Stimulated activated CD4-positive, alpha-beta T cell treated with anti-CD3 and anti-CD28 coated beads, Interleukin-4, amount 100 ng/mL, for 1 hour (primary cell): ENCODE results near the gene SPP1.
A peak's percentile ranks its signal among the peaks of the same experiment; 100 is the strongest.

ENCODE experiments used
- DNase-seq: peaks from one replicate; pipeline ENCODE4 v3.0.0-alpha.2; 2020

The SPP1 gene

DNA sequence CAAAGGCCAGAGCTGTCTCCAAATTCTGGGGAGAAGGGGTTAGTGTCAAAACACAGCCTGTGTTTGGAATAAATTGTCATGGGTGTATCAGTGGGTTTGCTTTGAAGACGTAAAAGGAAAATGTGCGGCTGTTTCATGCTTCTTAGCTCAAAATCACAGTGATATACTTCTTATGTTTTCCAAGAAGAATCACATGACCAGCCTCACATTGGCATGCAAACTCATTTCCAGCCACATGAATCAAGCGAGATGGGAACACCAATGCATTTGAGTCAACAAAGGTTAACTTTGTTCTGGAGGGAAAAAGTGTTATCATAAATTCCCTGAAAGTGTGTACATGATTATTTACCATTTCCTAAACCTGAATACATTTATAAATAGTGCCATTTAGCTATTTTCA, 19.0 kb upstream of the SPP1 start:
- no peak for DNase-seq

DNA sequence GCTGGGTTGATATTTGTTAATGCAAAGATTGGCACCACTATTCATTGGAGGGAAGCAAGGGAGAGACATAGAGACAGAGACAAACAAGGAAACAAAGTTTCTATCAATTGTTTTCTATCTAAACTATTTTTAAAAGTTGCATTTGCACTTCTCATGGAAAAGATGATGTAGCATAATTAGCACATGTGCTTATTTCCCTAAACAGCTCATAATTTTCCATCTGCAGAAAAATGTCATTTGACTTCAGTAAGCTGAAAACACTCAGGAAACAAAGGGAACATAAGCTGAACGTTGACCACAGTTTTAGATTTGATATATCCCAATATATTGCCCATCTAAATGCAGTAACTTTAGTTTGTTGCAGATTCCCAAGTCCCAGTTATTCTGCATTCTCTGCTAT, 18.5 kb upstream of the SPP1 start:
- DNase-seq, result no peak

DNA sequence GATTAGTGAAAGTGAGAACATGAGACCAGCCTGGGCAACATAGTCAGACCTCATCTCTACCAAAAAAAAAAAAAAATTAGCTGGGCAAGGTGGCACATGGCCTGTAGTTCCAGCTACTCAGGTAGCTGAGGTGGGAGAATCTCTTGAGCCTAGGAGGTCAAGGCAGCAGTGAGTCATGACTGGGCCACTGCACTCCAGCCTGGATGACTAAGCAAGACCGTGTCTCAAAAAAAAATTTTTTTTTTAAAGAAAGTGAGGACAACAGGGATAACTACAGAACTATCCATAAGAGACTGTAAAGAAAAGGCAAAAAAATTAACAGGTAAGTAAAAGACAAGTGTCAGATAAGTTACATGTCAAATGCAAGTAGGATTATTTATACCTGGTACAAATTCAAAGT, 13.5 kb upstream of the SPP1 start:
- DNase-seq, result no peak

DNA sequence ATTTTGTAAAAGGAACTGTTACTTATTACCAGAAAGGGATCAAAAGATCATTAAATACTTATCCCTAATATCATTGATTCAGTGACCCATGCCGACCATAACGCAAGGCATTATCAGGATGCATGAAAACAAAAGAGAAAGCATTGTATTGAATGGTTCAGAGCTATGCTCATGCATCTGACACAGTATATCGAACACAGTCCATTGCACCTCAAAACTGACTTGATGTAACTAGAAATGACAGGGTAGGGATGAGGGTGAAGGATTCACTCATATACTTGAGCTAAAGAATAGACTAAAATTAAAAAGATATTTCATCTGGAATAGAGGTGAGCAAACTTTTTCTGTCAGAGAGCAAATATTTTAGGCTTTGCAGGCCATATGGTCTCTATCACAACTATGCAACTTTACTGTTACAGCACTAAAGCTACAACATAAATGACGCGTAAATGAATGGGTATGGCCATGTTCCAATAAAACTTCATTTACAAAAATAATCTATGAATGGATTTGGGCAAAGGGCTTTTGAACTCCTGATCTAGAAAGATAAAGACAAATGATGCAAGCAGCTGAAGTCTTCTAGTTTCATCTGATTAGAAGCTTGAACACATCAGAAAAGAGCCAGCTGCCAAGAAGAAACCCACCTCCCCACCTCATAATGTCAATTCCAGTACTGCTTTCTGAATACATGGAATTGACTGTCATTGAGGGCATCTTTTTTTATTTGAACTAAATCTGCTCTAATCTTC, 12.9 kb upstream of the SPP1 start:
- DNase-seq, result no peak

DNA sequence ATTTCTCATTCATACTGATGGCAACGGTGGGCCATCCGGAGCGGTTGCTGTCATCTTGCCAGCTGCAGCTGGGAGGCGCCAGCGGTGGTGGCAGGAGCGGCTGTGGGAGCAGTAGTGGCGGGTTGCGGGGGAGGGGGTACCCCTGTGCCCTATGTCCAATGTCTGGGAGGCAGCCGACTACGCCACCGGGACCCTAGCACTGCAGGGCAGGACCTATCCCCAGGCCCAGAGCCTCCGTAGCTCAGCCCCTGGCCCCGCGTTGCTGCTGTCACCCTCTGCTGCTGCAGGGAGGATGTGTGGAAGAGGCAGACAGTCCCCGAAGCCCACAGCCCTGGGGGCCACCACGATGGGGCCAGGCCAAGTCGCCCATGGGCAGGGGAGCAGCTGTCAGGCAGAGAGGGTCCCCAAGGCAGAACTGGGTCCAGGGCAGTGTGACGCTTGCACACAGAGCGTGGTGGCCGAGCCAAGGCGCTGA, 10.0 kb upstream of the SPP1 start:
- DNase-seq, result no peak

DNA sequence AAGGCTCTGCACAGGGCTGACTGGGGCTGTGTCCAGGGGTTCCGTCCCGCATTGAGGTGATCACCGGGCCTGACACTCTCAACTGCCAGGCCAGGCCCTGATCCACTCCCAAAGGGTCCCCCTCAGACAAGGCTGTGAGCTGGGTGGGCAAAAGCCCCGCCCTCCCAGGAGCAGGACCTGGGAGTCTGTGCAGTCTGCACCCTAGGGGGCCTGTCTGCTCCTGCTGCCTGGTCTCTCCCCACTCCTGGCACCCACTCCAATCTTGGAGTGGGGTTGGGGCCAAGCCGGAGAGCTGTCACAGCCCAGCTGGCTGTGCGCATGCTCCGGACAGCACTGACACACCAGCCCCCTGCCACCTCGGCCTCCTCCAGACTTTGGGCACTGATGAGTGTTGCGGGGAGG, 9.4 kb upstream of the SPP1 start:
- no peak for DNase-seq

DNA sequence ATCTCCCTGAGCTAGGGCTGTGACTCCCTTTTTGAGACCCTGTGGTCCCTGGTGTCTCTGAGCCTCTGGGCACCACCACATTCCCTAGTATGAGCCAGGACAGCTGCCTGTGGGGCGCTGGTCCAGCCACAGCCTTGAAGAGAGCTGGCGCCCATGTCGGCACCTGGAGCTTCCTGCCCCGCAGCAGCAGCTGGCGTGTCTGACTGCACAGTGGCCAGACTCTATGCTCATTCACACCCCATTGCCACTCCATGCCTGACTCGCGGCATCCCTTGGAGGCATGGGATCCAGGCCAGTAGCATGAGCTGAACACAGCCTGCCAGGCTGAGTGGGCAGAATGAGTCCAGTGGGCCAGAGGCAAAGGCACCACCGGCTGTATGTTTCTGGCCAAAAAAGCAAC, 8.3 kb upstream of the SPP1 start:
- DNase-seq, result no peak

DNA sequence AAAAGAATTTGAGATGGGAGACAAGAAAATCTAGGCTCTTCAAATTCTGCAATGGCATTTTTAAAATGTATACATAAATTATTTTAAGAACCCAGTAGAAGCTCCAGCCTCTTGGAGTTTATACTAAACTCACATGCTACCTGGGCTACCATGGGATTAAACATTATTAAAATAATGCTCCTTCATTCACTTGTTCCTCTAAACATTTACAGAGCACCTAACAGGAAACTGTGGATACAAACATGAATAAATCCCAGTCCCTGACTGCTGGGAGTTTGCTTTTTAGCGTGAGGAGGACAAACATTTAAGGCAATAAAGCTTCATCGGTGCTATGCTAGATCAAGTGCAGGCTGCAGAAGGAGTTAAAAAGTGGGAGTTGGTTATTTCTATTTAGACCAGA, 5.4 kb upstream of the SPP1 start:
- no peak for DNase-seq

DNA sequence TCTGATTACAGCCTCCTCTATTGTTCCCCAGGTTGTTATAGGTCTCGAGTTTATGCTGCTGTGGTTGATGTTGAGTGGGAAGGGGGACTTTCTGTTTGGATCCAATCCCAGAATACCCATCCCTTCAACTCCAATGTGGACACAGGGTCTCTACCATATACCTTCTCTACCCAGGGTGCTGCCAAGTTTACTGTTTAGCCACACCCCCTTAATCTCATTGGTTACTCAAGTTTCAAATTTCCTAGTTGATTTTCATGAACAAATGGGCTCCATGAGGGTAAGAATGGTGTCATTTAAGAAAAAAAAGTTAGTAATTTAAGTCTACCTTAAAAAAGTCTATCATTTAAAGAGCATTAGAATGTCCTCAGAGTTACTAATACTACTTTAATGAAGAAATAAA, 3.6 kb upstream of the SPP1 start:
- DNase-seq, result no peak

DNA sequence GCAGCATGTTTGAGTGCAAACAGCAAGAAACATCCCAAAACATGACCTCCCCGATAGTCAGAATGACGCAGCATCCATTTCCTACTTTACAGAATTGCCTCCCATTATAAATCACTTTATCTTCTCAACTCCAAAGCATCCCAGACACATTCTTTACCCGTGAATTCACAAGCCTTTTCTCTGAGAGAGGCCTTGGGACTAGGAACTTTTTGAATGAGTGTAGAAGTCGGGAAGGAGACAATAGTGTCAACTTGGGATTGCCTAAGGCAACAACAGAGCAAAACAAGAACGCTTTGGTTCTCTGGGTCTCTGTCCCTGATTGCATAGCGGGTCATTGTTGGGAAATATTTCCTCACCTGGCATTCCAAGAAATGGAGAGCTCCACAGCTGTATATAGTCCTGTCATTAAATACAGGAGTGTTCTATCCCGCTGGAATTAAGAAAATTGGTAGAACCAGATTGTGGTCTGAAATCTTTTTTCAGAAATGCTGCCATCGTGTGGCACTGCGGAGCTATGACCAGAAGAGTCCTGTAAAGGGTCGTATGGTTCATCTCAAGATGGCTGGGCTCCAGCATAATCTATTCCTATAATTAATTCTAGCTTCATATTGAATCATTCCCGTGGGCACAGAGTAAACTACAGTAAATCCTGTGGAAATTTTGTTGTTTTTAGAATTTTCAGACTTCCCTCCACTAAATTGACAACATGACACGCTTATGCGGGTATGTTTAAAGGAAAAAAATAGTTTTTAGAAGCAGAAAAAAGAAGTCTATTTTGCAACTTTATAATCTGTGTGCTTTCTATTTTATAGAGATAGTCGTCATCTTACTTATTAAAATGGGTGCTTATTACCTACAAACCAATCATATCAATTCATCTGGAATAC, 2.0 kb upstream of the SPP1 start:
- peak; percentile 24 for DNase-seq

DNA sequence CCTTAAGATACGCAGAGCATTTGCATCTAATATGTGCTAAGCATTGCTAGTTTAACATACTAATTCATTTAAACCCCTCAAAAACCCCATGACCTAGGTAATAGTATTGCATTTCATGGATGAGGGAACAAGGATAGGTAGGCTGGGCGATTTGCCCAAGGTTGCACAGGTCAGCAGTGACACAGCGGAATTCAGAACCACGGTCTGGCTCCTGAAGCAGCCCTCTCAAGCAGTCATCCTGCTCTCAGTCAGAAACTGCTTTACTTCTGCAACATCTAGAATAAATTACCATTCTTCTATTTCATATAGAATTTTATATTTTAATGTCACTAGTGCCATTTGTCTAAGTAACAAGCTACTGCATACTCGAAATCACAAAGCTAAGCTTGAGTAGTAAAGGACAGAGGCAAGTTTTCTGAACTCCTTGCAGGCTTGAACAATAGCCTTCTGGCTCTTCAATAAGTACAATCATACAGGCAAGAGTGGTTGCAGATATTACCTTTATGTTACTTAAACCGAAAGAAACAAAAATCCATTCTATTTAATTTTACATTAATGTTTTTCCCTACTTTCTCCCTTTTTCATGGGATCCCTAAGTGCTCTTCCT, 555 bp upstream of the SPP1 start:
- DNase-seq, result no peak

DNA sequence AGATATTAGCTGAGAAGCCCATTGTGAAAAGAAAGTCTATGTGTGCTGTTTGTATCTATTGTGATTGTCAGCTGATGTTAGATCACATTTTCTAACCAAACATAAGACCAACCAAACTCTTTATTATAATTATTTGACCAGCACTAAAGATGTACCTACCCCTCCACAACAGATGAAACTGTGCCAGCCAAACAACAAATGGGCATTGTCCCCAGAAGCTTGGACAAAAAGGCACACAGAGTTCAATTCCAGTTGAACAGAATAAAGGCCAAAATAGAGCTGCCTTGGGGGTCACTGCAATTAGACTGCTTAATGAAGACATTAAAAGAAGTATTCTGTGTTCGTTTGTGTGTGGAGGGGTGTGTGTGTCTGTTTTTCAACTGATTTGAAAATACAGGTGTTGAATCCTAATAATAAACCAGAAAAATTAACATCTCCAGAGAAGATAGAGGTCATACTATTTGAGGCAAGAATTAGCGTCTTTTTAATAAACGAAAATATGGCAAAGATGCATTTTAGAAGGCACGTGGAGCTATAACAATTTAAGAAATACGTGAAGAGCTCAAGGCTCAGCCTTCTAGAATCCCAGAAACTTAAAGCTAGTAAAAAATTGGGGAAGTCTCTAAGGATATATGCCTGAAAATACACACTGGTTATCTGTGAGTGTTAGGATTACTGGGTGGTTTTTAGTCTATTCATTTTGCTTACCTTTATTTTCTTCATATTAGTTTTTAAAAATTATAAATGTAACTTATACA, 2.2 kb downstream of the SPP1 start:
- no peak for DNase-seq

DNA sequence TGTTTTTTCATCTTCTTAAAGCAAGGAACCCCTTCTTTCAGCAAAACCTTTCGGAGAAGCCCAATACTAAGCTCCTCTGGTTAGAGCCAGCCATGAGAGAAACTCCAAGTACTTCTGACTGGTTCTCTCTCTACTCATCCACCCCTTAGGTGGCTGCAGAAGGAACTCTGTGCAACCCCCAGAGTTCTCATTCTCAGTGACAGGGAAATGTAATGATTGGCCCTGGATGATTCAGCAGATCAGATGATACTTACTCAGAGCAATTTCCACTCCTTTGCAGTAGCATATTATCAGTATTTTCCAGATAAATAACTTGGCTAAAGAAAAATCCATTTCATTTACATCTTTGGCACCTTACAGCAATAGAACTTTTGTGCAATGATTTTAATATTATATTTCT, 3.2 kb downstream of the SPP1 start:
- DNase-seq, result no peak

DNA sequence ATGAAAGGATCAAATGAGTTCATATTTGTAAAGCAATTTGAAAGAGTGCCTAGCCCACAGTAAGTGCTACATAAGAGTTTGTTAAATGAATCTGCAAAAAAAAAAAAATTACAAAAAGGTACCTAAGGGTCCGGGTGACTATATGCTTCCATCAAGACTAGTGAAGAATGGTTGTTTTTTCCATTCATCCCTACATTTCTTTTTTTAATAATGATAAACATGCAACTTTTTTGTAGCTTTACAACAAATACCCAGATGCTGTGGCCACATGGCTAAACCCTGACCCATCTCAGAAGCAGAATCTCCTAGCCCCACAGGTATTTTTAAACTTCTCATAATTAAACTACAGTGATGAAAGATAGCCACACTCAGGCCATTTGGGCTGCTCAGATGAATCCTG, 4.3 kb downstream of the SPP1 start:
- no peak for DNase-seq

DNA sequence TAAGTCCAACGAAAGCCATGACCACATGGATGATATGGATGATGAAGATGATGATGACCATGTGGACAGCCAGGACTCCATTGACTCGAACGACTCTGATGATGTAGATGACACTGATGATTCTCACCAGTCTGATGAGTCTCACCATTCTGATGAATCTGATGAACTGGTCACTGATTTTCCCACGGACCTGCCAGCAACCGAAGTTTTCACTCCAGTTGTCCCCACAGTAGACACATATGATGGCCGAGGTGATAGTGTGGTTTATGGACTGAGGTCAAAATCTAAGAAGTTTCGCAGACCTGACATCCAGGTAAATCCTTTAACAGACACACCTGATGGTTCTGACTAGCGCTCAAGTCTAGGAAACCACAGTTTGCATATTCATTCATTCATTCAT, 6.0 kb downstream of the SPP1 start:
- DNase-seq, result no peak

DNA sequence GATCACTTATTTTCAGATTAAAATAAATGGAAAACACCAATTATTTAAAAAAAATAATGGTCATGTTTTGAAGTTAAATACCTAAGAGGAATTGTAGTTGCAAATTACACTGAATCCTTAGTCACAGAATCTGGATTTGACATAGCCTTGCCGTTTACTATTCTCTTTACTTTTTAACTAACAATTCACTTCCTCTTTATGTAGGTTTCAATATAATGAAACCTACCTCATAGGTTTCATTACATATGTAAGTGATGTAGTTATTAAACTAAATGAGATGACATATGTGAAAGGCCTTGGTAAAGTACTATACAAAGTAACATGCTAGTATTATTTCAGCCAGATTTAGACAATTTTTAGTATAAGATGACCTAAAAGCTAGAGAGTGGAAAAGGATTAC, 6.5 kb downstream of the SPP1 start:
- no peak for DNase-seq

DNA sequence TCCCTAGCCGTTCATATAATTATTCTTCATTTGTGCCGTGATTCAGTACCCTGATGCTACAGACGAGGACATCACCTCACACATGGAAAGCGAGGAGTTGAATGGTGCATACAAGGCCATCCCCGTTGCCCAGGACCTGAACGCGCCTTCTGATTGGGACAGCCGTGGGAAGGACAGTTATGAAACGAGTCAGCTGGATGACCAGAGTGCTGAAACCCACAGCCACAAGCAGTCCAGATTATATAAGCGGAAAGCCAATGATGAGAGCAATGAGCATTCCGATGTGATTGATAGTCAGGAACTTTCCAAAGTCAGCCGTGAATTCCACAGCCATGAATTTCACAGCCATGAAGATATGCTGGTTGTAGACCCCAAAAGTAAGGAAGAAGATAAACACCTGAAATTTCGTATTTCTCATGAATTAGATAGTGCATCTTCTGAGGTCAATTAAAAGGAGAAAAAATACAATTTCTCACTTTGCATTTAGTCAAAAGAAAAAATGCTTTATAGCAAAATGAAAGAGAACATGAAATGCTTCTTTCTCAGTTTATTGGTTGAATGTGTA, 7.0 kb downstream of the SPP1 start:
- DNase-seq, result no peak

DNA sequence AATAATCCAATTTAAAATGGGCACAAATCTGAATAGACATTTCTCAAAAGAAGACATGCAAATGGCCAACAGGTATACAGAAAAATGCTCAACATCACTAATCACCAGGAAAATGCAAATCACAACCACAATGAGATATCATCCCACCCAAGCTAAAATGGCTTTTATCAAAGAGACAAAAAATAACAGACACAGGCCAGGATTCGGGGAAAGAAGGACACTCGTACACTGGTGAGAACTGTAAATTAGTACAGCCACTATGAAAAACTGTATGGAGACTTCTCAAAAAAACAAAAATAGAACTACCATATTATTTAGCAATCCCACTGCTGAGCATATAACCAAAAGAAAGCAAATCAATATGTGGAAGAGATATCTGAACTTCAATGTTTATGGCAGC, 8.5 kb downstream of the SPP1 start:
- DNase-seq, result no peak

DNA sequence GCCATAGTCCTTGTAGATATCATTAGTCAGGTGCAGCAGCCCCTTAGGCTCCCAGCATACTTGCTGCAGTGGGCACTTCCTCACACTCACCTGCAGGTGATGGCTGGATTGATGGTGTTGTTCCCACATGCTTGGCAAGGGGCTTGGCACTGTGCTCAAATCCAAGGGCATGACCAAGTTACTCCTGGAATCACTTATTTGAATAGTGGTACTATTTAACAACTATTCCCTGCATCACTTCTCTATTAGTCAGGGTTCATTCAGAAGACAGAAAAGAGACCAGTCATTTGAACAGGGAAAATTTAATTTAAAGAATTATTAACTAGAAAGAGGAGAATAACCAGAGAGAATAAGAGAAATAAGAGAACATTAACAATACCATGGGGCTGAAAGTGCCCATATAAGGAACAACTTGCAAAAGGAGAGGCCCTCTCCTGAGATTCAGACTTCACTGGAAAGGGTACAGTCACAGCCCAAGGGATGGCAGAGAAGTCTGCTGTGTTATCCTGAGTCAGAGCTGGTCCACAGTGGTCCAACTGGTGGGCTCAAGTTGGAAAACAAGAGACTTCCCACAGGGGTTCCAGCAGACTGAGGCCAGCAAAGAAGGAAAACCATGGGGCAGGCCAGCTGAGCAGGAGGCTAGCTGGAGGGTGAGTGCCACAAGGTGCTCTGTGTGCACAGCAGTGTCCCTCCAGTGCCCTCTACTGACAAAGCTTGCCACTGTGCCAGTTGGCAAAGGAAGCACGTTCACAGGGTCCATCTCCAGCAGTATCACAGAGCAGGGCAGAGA, 9.8 kb downstream of the SPP1 start:
- peak; percentile 37 for DNase-seq

DNA sequence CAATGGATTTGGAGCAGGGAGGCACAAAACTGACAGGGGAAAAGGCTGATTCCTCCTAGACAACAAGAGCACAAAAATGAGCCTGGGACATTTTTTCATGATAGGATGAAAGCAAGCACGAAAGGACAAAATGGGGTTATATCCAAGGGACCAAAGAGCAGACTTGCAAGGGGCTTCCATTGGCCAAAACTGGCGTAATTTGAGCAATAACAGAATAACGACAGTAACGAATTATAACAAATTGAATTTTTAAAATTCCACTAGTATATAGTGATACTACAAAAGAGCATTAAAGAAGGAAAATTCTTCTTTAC, 10.3 kb downstream of the SPP1 start:
- no peak for DNase-seq

DNA sequence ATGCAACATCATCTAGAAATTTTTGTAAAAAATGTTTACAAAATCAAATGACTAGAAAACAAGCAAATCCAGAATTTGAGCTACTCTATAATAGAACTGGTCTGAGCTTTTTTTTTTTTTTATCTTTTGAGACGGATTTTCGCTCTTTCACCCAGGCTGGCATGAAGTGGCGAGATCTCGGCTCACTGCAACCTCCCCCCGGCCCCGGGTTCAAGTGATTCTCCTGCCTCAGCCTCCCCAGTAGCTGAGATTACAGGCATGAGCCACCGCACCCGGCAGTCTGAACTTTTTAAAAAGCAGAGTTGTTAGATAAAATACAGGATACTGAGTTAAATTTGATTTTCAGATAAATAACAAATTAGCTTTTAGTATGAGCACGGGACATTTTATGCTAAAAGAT, 11.0 kb downstream of the SPP1 start:
- DNase-seq, result no peak

DNA sequence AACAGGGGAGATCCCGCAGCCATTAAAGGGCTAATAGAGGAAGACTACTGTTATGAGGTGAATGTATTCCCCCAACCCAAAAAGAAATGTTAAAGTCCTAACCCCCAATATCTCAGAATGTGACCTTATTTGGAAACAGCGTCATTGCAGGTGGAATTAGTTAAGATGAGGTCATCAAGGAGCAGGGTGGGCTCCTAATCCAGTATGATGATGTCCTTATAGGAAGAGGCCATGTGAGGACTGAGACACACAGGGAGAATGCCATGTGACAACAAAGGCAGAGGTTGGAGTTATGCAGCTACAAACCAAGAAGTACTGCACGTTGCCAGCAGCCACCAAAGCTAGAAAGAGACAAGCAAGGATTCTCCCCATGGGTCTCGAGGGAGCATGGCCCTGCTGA, 14.3 kb downstream of the SPP1 start:
- no peak for DNase-seq
